ENCODE measurements around the gene CCIN. TPM values are rescaled to one million over a fixed set of nuclear protein-coding genes. Genes with fewer than 3 reads are reported as not detected.
"Not testable (repeated sequence)": the region's sequence is repeated elsewhere in the genome, so short reads cannot be mapped to it uniquely, and the experiment has no call there.

CCIN gene
- total RNA-seq, 2 experiments from 2014 or later: 0.13 TPM; not detected in 1

DNA sequence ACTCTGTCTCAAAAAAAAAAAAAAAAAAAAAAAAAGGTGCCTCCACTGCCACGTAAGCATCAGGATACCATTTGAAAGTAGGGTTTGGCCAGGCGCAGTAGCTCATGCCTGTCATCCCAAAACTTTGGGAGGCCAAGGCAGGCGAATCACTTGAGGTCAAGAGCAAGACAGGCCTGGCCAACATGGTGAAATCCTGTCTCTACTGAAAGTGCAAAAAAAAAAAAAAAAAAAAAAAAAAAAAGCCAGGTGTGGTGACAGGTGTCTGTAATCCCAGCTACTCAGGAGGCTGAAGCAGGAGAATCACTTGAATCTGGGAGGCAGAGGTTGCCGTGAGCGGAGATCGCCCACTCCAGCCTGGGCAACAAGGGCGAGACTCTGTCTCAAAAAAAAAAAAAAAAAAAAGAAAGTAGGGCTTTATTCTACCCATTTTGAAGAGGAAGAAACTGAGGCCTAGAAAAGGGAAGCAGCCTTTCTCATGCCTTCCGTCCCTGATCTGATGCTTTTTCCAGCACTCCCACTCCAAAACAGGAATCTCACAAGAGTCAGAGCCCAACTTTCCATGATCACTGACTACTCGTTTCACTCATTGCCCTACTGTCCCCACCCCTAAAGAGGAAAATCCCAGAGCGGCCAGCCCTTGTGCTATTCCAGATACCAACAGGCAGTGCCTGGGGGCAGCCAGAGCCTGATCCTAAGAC is 16.3 kb upstream of the CCIN start:
- peaks cover 62% of the 10 kb centered on the region for H3K4me1 Mint-ChIP-seq
- H3K4me3 Mint-ChIP-seq: no peak overlapping the region
- ChIA-PET CTCF (interaction anchor here (0.7 to 3.3 kb wide), 8 partner anchors 9 to 260 kb away, joined by 3 to 30 read pairs (median 6); partner anchors contain the start of genes CLTA and GLIPR2), POLR2A (interaction anchor here (0.9 to 5.4 kb wide), 9 partner anchors 8 to 52 kb away, joined by 4 to 46 read pairs (median 10); partner anchors contain the start of genes CLTA and GLIPR2)
- no peaks in the 10 kb centered on the region for H3K27me3 Mint-ChIP-seq
- peak overlapping the region; percentile 94 for H3K27ac Mint-ChIP-seq
- DNase-seq: no peak
- H3K36me3 Mint-ChIP-seq (ENCODE audit: low read depth): peaks cover 53% of the 10 kb centered on the region
- H3K9me3 Mint-ChIP-seq: peaks cover 4% of the 10 kb centered on the region

DNA sequence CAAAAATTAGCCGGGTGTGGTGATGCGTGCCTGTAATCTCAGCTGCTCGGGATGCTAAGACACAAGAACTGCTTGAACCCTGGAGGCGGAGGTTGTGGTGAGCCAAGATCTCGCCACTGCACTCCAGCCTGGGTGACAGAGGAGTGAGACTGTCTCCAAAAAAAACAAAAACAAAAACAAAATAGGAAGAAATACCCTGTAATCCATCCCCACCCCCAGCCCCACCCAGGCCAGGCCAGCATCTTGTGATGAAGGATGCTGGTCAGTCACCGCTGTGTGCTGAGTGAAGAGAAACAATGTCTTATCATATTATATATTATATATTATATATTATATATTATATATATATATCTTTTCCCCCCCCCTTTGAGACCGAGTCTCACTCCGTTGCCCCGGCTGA is 15.4 kb upstream of the CCIN start:
- H3K27me3 Mint-ChIP-seq: no peaks in the 10 kb centered on the region
- POLR2A ChIA-PET: interaction anchor here (3.0 kb wide), 1 partner anchor 17 kb away, joined by 9 read pairs; the partner anchor contains the start of gene GLIPR2
- peaks cover 59% of the 10 kb centered on the region for H3K36me3 Mint-ChIP-seq (ENCODE audit: low read depth)
- DNase-seq: no peak
- peaks cover 58% of the 10 kb centered on the region for H3K4me1 Mint-ChIP-seq
- peaks cover 9% of the 10 kb centered on the region for H3K9me3 Mint-ChIP-seq
- no peak overlapping the region for H3K27ac Mint-ChIP-seq
- CTCF ChIA-PET: interaction anchor here (1.0 kb wide), 1 partner anchor 10 kb away, joined by 3 read pairs; no protein-coding TSS in a partner anchor
- no peak overlapping the region for H3K4me3 Mint-ChIP-seq

DNA sequence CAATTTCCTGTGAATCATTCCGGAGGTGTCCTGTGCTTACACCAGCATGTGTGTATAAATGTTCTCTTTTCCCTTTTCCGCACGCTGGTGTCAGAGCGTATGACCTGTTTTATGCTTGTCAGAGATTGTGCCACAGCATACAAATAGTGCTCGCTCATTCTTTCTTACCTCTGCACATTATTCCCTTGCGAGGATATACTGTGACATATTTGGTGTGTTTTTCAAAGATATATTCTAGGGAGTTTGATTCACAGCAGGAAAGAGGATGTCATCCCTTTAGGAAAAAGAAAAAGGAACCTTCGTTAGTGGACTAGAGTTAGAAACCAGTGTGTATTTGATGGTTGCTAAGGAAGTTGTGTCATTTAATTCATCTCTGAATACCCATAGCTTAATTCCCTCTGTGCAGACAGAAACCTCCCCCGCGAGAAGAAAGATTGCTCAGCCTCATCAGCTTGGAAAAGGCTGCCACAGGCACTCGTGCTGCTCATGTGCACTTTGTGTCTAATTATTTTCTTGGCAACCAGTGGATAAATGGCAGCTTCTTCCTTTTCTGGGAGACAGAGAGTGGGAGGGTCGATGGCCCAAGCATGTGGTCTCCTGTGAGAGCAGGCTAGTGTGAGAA is 14.7 kb upstream of the CCIN start:
- Mint-ChIP-seq H3K36me3 (ENCODE audit: low read depth) (peaks cover 66% of the 10 kb centered on the region), H3K27me3 (no peaks in the 10 kb centered on the region), H3K9me3 (peaks cover 9% of the 10 kb centered on the region), H3K27ac (no peak overlapping the region), H3K4me3 (no peak overlapping the region), H3K4me1 (peaks cover 53% of the 10 kb centered on the region)
- no peak for DNase-seq
- ChIA-PET CTCF (interaction anchor here (1.8 kb wide), 2 partner anchors 10 to 18 kb away, joined by 6 to 10 read pairs; partner anchors contain the start of gene GLIPR2), POLR2A (interaction anchor here (1.2 to 3.0 kb wide), 4 partner anchors 10 to 18 kb away, joined by 3 to 10 read pairs (median 8); partner anchors contain the start of gene GLIPR2)

DNA sequence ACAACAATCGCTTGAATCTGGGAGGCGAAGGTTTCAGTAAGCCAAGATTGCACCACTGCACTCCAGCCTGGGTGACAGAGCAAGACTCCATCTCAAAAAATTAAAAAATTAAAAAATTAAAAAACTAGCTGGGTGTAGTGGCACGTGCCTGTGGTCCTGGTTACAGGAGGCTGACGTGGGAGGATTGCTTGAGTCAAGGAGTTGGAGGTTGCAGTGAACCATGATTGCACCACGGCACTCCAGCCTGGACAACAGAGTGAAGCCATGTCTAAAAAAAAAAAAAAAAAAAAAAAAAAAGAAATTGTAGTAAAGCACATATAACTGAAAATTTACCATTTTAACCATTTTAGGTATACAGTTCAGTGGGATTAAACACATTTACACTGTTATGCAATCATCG is 13.1 kb upstream of the CCIN start:
- H3K4me3 Mint-ChIP-seq: no peak overlapping the region
- H3K36me3 Mint-ChIP-seq (ENCODE audit: low read depth): peaks cover 62% of the 10 kb centered on the region
- DNase-seq: no peak
- peaks cover 9% of the 10 kb centered on the region for H3K9me3 Mint-ChIP-seq
- H3K27me3 Mint-ChIP-seq: no peaks in the 10 kb centered on the region
- CTCF ChIA-PET: interaction anchor here (0.7 to 1.6 kb wide), 3 partner anchors 10 to 56 kb away, joined by 3 to 6 read pairs (median 4); no protein-coding TSS in a partner anchor
- no peak overlapping the region for H3K27ac Mint-ChIP-seq
- peaks cover 36% of the 10 kb centered on the region for H3K4me1 Mint-ChIP-seq
- POLR2A ChIA-PET: interaction anchor here (2.1 to 3.0 kb wide), 3 partner anchors 12 to 20 kb away, joined by 6 to 10 read pairs (median 9); partner anchors contain the start of gene GLIPR2

DNA sequence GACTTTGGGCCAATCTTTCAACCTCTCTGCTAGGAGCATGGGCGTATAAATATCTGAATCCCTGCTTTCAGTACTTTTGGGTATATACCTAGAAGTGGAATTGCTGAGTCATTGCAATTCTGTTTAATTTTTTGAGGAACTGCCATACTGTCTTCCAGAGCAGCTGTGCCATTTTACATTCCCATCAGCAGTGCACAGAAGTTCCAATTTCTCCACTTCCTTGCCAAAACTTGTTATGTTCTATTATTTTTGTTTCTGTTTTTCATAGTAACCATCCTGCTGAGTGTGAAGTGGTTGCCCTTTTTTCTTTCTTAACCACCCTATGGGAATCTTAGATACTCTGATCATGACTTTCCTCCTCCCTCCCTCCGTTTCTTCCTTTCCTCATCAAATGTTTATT is 11.1 kb upstream of the CCIN start:
- Mint-ChIP-seq H3K27me3 (no peaks in the 10 kb centered on the region), H3K4me1 (peaks cover 19% of the 10 kb centered on the region), H3K4me3 (no peak overlapping the region), H3K36me3 (ENCODE audit: low read depth) (peaks cover 53% of the 10 kb centered on the region), H3K9me3 (peaks cover 9% of the 10 kb centered on the region), H3K27ac (no peak overlapping the region)
- POLR2A ChIA-PET: no interaction called here
- DNase-seq: no peak
- CTCF ChIA-PET: interaction anchor here (1.6 to 1.7 kb wide), 2 partner anchors 8 to 14 kb away, joined by 4 to 8 read pairs; no protein-coding TSS in a partner anchor

DNA sequence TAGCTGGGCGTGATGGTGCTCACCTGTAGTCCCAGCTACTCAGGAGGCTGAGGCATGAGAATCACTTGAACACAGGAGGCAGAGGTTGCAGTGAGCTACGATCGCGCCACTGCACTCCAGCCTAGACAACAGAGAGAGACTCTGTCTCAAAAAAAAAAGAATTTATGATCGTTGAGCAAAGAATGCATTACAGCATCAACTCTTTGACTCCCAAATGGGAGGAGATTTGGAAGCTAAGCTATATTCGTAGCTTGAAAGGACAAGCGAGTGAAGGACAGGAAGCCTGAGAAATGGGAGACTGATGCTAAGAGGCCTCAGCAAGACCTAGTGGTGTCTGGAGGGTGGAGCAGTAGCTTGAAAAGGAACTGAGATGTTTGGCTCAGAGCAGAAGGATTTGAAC is 10.3 kb upstream of the CCIN start:
- ChIA-PET CTCF (interaction anchor here (1.7 kb wide), 1 partner anchor 15 kb away, joined by 4 read pairs; no protein-coding TSS in a partner anchor), POLR2A (interaction anchor here (0.6 to 3.4 kb wide), 2 partner anchors 9 to 15 kb away, joined by 4 to 11 read pairs; no protein-coding TSS in a partner anchor)
- H3K36me3 Mint-ChIP-seq (ENCODE audit: low read depth): peaks cover 48% of the 10 kb centered on the region
- no peak overlapping the region for H3K4me3 Mint-ChIP-seq
- peaks cover 15% of the 10 kb centered on the region for H3K4me1 Mint-ChIP-seq
- H3K27ac Mint-ChIP-seq: no peak overlapping the region
- H3K9me3 Mint-ChIP-seq: peaks cover 9% of the 10 kb centered on the region
- H3K27me3 Mint-ChIP-seq: no peaks in the 10 kb centered on the region
- DNase-seq: no peak

DNA sequence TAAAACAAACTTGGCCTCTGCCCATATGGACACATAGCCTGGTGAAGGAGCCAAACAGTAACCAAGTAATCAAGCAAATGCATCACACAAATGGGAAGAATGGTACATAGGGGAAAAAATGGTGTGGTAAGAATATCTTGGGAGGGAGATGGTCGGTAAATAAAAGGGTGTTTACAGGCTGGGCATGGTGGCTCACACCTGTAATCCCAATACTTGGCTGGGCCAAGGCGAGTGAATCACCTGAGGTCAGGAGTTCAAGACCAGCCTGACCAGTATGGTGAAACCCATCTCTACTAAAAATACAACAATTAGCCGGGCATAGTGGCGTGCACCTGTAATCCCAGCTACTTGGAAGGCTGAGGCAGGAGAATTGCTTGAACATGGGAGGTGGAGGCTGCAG is 9.7 kb upstream of the CCIN start:
- H3K36me3 Mint-ChIP-seq (ENCODE audit: low read depth): peaks cover 43% of the 10 kb centered on the region
- not testable (repeated sequence) for H3K27me3 Mint-ChIP-seq, DNase-seq, H3K4me1 Mint-ChIP-seq, H3K4me3 Mint-ChIP-seq, H3K27ac Mint-ChIP-seq, H3K9me3 Mint-ChIP-seq
- ChIA-PET CTCF (interaction anchor here (1.7 kb wide), 1 partner anchor 15 kb away, joined by 4 read pairs; no protein-coding TSS in a partner anchor), POLR2A (interaction anchor here (0.6 to 3.4 kb wide), 2 partner anchors 10 to 15 kb away, joined by 4 to 11 read pairs; no protein-coding TSS in a partner anchor)

DNA sequence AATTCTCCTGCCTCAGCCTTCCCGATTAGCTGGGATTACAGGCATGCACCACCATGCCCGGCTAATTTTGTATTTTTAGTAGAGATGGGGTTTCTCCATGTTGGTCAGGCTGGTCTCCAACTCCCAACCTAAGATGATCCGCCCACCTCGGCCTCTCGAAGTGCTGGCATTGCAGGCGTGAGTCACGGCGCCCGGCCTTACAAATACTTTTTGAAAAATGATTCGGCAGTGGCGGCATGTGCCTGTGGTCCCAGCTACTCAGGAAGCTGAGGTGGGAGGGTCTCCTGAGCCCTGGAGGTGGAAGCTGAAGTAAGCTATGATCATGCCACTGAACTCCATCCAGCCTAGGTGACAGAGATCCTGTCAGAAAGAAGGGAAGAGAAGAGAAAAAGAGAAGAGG is 9.1 kb upstream of the CCIN start:
- not testable (repeated sequence) for H3K27me3 Mint-ChIP-seq, H3K27ac Mint-ChIP-seq, DNase-seq, H3K9me3 Mint-ChIP-seq, H3K4me1 Mint-ChIP-seq, H3K4me3 Mint-ChIP-seq
- ChIA-PET POLR2A (interaction anchor here (2.3 to 3.4 kb wide), 2 partner anchors 8 to 16 kb away, joined by 6 to 11 read pairs; no protein-coding TSS in a partner anchor), CTCF (interaction anchor here (1.7 to 2.6 kb wide), 2 partner anchors 16 to 57 kb away, joined by 4 to 9 read pairs; no protein-coding TSS in a partner anchor)
- H3K36me3 Mint-ChIP-seq (ENCODE audit: low read depth): peaks cover 38% of the 10 kb centered on the region

DNA sequence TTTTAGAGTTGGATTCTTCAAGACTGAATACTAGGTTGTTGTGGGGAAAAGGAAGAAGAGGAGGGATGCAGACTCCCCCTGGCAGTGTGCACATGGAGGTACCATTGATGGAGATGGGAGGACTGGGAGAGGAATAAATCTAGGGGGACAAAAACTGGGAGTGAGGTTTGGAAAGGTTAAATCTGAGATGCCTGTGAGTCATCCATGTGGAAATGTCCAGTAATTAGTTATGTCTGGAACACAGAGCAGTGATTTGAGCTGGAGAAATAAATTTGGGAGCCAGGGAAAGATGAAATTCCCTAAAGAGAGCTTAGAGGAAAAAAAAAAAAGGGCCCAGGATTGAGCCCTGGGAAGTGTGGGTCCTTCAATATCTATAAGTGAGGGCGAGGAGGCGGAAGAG is 8.0 kb upstream of the CCIN start:
- no peak for DNase-seq
- H3K27ac Mint-ChIP-seq: no peak overlapping the region
- ChIA-PET POLR2A (interaction anchor here (2.3 to 3.4 kb wide), 2 partner anchors 9 to 17 kb away, joined by 6 to 11 read pairs; no protein-coding TSS in a partner anchor), CTCF (interaction anchor here (1.0 to 2.6 kb wide), 3 partner anchors 52 to 59 kb away, joined by 3 to 9 read pairs (median 4); no protein-coding TSS in a partner anchor)
- peaks cover 32% of the 10 kb centered on the region for H3K36me3 Mint-ChIP-seq (ENCODE audit: low read depth)
- peaks cover 9% of the 10 kb centered on the region for H3K9me3 Mint-ChIP-seq
- no peaks in the 10 kb centered on the region for H3K27me3 Mint-ChIP-seq
- no peak overlapping the region for H3K4me3 Mint-ChIP-seq
- peaks cover 9% of the 10 kb centered on the region for H3K4me1 Mint-ChIP-seq

DNA sequence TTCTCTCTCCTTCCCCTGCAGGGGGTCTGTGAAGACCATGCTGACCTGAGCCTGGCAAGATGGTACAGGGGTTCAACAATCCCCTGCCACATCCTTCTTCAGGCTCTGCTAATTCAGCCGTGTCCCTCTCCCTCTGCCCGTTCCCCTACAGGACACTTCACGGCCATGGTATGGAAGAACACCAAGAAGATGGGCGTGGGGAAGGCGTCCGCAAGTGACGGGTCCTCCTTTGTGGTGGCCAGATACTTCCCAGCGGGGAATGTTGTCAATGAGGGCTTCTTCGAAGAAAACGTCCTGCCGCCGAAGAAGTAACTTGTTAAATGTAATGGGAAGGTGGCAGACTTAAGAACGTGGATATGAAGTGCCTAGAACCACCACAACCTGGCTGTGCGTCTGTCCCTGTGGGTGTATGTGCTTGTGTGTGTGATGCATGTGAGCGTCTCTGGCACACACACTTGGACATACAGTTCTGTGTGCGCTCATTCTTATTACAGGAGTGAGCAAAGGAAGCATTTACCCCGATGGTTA is 6.9 kb upstream of the CCIN start:
- Mint-ChIP-seq H3K4me3 (no peak overlapping the region), H3K27ac (no peak overlapping the region), H3K36me3 (ENCODE audit: low read depth) (peaks cover 28% of the 10 kb centered on the region), H3K27me3 (peaks cover under 1% of the 10 kb centered on the region), H3K9me3 (peaks cover 5% of the 10 kb centered on the region), H3K4me1 (peaks cover 16% of the 10 kb centered on the region)
- DNase-seq: no peak
- ChIA-PET POLR2A (interaction anchor here (2.3 to 3.4 kb wide), 2 partner anchors 11 to 18 kb away, joined by 6 to 11 read pairs; no protein-coding TSS in a partner anchor), CTCF (interaction anchor here (1.5 to 10.1 kb wide), 3 partner anchors 54 to 60 kb away, joined by 4 to 325 read pairs (median 9); no protein-coding TSS in a partner anchor)

DNA sequence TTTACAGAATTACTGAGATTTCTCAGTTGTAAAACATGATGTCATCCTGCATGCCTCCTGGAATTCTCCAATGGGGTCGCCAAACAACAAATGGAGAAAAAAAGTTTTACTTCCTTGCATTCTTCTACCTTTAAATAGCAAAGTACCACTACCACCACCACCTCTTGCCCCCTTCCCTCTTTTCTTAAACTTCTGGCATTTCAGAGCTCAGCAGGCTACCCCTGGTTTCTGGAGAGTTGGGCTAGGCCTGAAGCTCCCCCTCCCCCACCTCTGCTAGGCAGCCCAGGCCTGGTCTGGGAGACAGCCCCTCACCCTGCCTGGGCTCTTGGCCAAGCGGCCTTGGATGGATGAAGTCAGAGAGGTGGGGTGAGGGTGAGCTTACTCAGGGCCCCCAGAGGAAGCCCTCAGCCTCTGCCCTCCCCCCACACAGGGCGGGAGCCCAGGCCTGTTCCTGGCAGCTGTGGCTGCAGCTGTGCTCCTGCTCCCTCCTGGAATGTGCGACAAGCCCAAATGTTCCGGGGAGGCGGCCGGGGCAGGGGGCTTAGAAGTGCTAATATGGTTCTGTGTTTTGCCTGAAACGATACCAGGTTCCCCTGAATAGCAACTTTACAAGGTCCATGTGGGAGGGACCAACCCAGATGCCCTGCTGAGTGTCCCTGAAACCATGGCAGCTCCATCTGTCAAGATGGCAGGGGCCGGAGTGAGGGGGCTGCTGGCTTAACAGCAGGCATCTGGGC is 6.0 kb upstream of the CCIN start:
- no peak overlapping the region for H3K4me3 Mint-ChIP-seq

More for the DNA sequence above, 6.0 kb upstream of the CCIN start:
- ChIA-PET POLR2A (interaction anchor here (0.7 to 3.7 kb wide), 6 partner anchors 11 to 27 kb away, joined by 3 to 15 read pairs (median 6); partner anchors contain the start of gene CLTA), CTCF (interaction anchor here (0.8 to 10.1 kb wide), 6 partner anchors 8 to 155 kb away, joined by 3 to 325 read pairs (median 6); partner anchors contain the start of gene GLIPR2)
- DNase-seq: no peak
- peaks cover 21% of the 10 kb centered on the region for H3K36me3 Mint-ChIP-seq (ENCODE audit: low read depth)
- peaks cover 6% of the 10 kb centered on the region for H3K27me3 Mint-ChIP-seq
- H3K4me1 Mint-ChIP-seq: peaks cover 15% of the 10 kb centered on the region
- H3K9me3 Mint-ChIP-seq: peaks cover 3% of the 10 kb centered on the region
- H3K27ac Mint-ChIP-seq: no peak overlapping the region

Measured in activated CD4-positive, alpha-beta memory T cell treated with anti-CD3 and anti-CD28 coated beads, Interleukin-2, amount 10 ng/mL, durations not matched to agents 7 days and 5 days (primary cell).